HL-60 (cell line): ENCODE data around the gene BSND.

ENCODE experiments used
- DNase-seq, 2 experiments: peaks; one replicate each; pipeline ENCODE4 v3.0.0-alpha.2; 2010 to 2020; ENCODE audit warnings: low read depth in 1 of 2, low spot score in 1 of 2
- H3K27ac ChIP-seq: fragments of 250-450 bp; sonication (Bioruptor Pico); replicated peaks from 2 replicates; pipeline ENCODE4 v1.5.1; 2020; ENCODE audit warnings: mild to moderate bottlenecking, moderate library complexity
- H3K27me3 ChIP-seq: fragments of 250-450 bp; sonication (Bioruptor Pico); 2 replicates; pipeline ENCODE4 v1.5.1; 2021; ENCODE audit warnings: mild to moderate bottlenecking, moderate library complexity; ENCODE audit not compliant: insufficient read depth, poor library complexity, severe bottlenecking
- H3K4me3 ChIP-seq: replicated peaks from 2 replicates; pipeline ENCODE4 v1.5.1; 2011; ENCODE audit warnings: mild to moderate bottlenecking, control low read depth, low read length; ENCODE audit not compliant: insufficient read depth
- GABPA ChIP-seq: IDR thresholded peaks from 2 replicates; pipeline ENCODE4 v1.6.1; 2012; ENCODE audit warnings: low read depth
- POLR2AphosphoS5 ChIP-seq: IDR thresholded peaks from 2 replicates; pipeline ENCODE4 v1.6.1; 2012; ENCODE audit warnings: low read depth
- REST ChIP-seq: IDR thresholded peaks from 2 replicates; pipeline ENCODE4 v1.6.1; 2012; ENCODE audit warnings: low read depth; ENCODE audit not compliant: insufficient replicate concordance
- SPI1 ChIP-seq: IDR thresholded peaks from 2 replicates; pipeline ENCODE4 v1.6.1; 2012; ENCODE audit warnings: low read depth, mild to moderate bottlenecking, borderline replicate concordance
- long read RNA-seq: library from polyadenylated mRNA; unstranded; transcript quantifications from one replicate; pipeline ENCODE4 v2.0.0, GENCODE V29; 2020
- TF ChIP-seq, protein P1 (sequence below): IDR thresholded peaks from one replicate; pipeline ENCODE4 v1.5.1; 2011; ENCODE audit warnings: low read length, control low read depth, inconsistent platforms; ENCODE audit not compliant: insufficient read depth

The BSND gene
- long read RNA-seq: 0 reads

- TF ChIP-seq GABPA (no peak), SPI1 (no peak), POLR2AphosphoS5 (no peak)
- no peak for DNase-seq
- H3K4me3 ChIP-seq: no peak within 1 kb of the TSS
- peaks cover 29% of the 10 kb centered on the region for H3K27me3 ChIP-seq
- no peak within 1 kb of the TSS for H3K27ac ChIP-seq
Observed at GRCh38 chr1:54998677-54999076, at the start of gene BSND. TSS of gene BSND (plus strand) at chr1:54998933. CDS start at chr1:54999187, 254 bp downstream.

- TF ChIP-seq, protein P1, sequence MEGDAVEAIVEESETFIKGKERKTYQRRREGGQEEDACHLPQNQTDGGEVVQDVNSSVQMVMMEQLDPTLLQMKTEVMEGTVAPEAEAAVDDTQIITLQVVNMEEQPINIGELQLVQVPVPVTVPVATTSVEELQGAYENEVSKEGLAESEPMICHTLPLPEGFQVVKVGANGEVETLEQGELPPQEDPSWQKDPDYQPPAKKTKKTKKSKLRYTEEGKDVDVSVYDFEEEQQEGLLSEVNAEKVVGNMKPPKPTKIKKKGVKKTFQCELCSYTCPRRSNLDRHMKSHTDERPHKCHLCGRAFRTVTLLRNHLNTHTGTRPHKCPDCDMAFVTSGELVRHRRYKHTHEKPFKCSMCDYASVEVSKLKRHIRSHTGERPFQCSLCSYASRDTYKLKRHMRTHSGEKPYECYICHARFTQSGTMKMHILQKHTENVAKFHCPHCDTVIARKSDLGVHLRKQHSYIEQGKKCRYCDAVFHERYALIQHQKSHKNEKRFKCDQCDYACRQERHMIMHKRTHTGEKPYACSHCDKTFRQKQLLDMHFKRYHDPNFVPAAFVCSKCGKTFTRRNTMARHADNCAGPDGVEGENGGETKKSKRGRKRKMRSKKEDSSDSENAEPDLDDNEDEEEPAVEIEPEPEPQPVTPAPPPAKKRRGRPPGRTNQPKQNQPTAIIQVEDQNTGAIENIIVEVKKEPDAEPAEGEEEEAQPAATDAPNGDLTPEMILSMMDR: no peak
- no peak for DNase-seq
- Histone ChIP-seq H3K27me3 (peaks cover 2% of the 10 kb centered on the region), H3K4me3 (no peak overlapping the region), H3K27ac (no peak overlapping the region)
Observed at GRCh38 chr1:54949053-54949452, 49.7 kb upstream of the BSND start.

GRCh38 chr1:54950006-54950368, 48.7 kb upstream of the BSND start:
- TF ChIP-seq, protein P1: no peak
- no peak for TF ChIP-seq POLR2AphosphoS5
- TF ChIP-seq GABPA: no peak
- no peak for TF ChIP-seq REST
- no peak for TF ChIP-seq SPI1

DNA sequence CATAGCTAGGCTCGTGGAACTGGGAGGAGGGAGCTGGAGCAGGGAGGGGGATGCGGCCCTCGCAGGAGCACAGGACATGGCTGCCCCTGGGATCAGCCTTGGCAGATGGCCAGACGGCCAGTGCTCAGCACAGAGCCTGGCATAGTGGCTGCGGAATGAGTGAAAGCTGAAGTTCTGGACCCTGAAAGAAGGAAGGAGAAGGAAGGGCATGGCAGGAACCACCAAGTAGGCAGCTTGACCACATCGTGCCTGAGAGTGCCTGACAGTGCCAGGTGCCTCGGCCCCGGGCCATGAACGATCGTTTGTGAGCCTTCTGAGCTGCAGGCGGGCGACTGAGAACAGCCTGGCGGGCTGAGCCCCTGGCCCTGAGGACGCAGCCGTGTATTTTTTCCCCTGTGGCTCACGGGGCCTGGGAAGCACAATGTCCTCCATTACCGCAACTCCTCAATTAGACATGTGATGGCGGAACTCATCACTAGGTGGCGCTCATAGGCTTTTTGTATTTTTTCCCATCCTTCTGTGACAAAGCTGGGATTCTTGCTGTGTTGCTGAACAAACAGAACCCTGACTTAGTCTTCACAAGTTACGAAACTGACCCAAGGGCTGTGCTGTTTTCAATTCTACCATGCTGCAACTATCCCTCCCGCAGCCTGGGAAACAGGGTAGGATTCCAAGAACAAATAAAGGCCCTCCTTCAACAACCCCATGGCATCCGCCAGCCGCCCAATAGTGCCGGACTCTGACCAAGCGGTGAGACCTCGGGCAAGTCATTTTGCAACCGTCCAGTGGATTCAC, 48.2 kb upstream of the BSND start:
- peak; percentile 43 to 70 for DNase-seq
- TF ChIP-seq GABPA (no peak), SPI1 (no peak)
- TF ChIP-seq, protein P1: peak; percentile 39
- no peak overlapping the region for H3K27ac ChIP-seq
- no peak overlapping the region for H3K4me3 ChIP-seq
- no peaks in the 10 kb centered on the region for H3K27me3 ChIP-seq

More at GRCh38 chr1:54950006-54950368, 48.7 kb upstream of the BSND start:
- no peak for DNase-seq
- Histone ChIP-seq H3K27ac (no peak overlapping the region), H3K27me3 (peaks cover 2% of the 10 kb centered on the region), H3K4me3 (no peak overlapping the region)

- Histone ChIP-seq H3K27ac (no peak overlapping the region), H3K27me3 (no peaks in the 10 kb centered on the region), H3K4me3 (no peak overlapping the region)
- no peak for TF ChIP-seq GABPA
- TF ChIP-seq, protein P1: no peak
- TF ChIP-seq POLR2AphosphoS5: no peak
- TF ChIP-seq SPI1: no peak
- no peak for TF ChIP-seq REST
- no peak for DNase-seq
Observed at GRCh38 chr1:54951810-54952226, 46.9 kb upstream of the BSND start.
